LNCaP clone FGC (cell line): ENCODE results near the gene DYDC2.

Experiments
- DNase-seq: peaks from one replicate; pipeline ENCODE4 v3.0.0-alpha.2; 2011; ENCODE audit warnings: low read depth
- H3K4me3 ChIP-seq: 2 replicates; pipeline ENCODE4 v1.5.1; 2011; ENCODE audit warnings: mild to moderate bottlenecking, low read depth, low read length, control low read depth
- TF ChIP-seq, protein P1 (sequence below): IDR thresholded peaks from 2 replicates; pipeline ENCODE4 v1.5.1; 2012; ENCODE audit warnings: mild to moderate bottlenecking; ENCODE audit not compliant: control insufficient read depth, insufficient read depth; ENCODE audit errors: extremely low read depth

The DYDC2 gene

DNA sequence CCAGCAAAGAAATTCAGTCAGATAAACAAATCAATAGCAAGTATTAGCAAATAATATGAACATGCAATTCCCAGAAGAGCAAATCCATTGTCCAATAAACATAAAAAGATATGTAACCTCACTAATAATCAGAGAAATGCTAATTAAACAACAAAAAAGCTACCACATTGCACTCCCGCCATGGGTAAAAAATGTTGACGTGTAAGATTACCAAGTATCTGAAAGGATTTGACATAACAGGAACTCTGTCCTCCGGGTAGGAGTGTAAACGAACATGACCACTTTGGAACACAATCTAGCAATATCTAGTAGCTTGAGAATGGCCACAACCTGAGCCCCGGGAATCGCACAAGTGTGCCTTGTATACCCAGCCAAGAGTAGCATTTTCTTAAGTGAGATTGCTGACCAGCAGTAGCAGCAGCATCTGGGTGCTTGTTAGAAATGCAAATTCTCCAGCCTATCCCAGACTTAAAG, 31.7 kb upstream of the DYDC2 start:
- no peak for DNase-seq
- TF ChIP-seq, protein P1, sequence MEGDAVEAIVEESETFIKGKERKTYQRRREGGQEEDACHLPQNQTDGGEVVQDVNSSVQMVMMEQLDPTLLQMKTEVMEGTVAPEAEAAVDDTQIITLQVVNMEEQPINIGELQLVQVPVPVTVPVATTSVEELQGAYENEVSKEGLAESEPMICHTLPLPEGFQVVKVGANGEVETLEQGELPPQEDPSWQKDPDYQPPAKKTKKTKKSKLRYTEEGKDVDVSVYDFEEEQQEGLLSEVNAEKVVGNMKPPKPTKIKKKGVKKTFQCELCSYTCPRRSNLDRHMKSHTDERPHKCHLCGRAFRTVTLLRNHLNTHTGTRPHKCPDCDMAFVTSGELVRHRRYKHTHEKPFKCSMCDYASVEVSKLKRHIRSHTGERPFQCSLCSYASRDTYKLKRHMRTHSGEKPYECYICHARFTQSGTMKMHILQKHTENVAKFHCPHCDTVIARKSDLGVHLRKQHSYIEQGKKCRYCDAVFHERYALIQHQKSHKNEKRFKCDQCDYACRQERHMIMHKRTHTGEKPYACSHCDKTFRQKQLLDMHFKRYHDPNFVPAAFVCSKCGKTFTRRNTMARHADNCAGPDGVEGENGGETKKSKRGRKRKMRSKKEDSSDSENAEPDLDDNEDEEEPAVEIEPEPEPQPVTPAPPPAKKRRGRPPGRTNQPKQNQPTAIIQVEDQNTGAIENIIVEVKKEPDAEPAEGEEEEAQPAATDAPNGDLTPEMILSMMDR, result no peak
- no peak overlapping the region for H3K4me3 ChIP-seq

DNA sequence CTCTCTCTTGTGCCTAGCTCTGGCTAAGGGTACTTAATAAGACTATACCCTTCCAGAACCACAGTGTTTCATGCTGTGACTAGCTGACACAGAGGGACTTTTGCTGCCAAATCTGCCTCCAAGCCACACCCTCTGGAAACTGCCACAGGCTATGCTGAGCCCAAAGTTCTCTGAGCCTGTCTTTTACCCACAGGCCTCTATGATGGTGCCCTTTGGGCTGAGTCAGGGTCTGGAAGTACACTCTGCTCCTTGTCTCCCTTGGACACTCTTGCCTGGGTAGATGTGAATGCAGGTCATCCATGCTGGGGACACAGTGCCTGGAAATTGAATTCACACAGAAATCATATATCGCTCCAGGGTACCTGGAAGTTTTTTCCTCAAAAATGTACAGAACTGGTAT, 22.6 kb upstream of the DYDC2 start:
- TF ChIP-seq, protein P1, result no peak
- DNase-seq, result no peak
- no peak overlapping the region for H3K4me3 ChIP-seq

DNA sequence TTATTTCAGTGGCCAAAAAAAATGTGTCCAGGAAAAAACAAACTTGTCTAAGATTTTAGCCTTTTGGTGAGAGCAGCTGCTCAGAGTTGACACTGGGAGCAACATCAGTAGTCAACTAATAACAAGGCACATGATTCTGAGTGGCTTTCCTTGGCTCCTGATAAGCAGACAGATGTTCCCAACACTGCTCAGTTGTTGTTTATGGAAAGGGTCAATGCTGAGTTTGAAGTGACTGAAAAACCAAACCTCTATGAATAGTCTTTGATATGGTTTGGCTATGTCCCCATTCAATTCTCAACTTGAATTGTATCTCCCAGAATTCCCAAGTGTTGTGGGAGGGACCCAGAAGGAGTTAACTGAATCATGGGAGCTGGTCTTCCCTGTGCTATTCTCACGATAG, 12.3 kb upstream of the DYDC2 start:
- no peak for DNase-seq
- TF ChIP-seq, protein P1, result no peak
- H3K4me3 ChIP-seq, result no peak overlapping the region

DNA sequence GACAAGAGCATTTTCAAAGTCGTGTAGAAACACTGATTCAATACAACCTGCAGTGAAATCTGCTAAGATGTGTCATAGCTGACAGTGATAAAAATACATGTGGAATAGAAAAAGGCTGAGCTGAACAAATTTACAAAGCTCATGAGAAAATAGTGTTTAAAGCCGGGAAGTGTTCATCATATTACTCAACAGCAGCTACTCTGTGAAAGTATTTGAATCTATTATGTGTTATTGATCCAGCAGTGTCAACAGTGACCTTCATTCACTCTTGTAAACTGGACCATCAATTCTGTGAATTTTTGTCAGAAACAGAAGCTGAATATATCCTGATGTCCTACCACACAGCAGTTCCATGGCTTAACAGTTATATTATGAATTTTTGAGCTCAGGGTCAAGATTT, 11.7 kb upstream of the DYDC2 start:
- no peak overlapping the region for H3K4me3 ChIP-seq
- DNase-seq, result no peak
- TF ChIP-seq, protein P1, result no peak

DNA sequence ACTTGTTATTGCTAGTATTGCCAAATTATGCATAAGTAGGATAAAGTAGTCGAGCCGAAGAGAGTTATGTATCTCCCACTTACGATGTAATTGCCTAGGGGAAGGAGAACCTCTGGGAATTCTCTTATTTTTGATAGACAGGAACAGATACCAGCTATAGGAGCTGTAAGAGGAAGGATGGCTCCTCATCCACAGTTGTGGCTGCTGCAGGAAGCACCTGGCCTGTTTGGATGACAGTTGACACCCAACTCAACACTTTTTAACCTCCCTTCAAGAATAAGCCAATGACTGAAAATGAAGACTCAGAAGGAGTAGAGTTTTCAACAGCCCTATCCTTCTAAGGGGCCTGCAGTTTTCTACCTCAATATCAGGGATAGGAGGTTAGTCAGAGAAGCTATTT, 6.3 kb upstream of the DYDC2 start:
- DNase-seq, result no peak
- TF ChIP-seq, protein P1, result no peak
- H3K4me3 ChIP-seq, result no peak overlapping the region

DNA sequence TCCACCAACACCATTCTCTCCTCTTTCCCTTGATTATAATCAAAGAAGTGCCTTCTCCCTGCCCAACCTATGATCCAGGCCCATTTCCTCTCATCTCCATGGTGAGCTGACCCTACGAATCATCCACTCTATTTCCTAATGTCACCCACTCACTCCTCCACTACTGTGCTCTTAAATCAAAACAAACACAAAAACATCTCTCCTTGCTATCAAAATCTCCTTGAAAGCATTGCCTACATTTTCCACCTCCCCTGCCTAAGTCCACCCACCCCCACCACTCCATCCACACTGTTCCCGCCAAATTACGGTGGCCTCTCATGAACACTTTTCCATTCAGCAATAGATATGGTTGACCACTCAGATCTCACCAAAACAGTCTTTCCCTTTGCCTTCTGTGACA, 5.4 kb upstream of the DYDC2 start:
- H3K4me3 ChIP-seq, result no peak overlapping the region
- TF ChIP-seq, protein P1, result no peak
- no peak for DNase-seq

DNA sequence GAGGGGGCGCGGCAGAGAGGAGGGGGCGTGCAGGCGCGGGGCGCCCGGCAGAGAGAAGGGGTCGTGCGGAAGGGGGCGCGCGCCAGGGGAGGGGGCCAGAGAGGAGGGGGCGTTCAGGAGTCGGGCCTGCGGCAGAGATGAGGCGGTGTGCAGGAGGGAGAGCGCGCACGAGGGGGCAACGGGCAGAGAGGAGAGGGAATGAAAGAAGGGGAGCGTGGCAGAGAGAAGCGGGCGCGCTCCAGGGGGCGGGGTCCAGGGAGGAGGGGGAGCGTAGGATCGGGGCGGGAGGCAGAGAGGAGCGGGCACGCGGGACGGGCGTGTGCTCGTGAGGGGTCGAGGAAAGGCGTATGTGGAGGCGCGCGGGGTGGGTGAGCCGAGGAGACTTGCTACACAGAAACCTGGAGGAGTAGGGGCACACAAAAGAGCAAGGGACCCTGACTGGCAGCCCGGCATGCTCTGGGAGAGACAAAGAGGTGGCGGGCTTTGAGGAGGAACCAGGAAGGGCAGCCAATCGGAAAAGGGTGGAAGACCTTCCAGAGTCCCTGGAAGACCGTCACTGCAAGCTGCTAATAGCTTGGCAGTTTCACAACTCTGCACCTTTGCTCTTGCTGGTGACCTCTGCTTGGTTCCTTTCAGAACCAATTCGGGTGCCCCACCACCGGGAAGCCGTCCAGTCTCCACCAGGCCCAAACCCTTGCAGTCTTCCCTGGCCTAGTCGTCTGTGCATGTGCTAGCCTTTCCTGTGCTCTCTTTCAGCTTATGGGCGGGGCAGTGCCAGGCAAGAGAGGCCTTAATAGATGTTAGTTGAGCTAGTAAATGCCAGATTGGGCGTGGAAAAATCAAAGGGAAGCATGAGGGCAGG, 639 bp downstream of the DYDC2 start:
- H3K4me3 ChIP-seq, result no peak overlapping the region
- DNase-seq, result no peak
- TF ChIP-seq, protein P1, result no peak
